Activated T-cell treated with anti-CD3 and anti-CD28 coated beads, Interleukin-2, amount 50 U/mL, for 72 hours (primary cell): ENCODE measurements around the gene LLPH. TPM values are rescaled to one million over a fixed set of nuclear protein-coding genes. Genes with fewer than 3 reads are reported as not detected.

Experiments
- ATAC-seq, 2 donors: fragments of 150-1000 bp; cut with Tn5 transposase; replicated peaks in 1 of 2; 2 replicates each; pipeline ENCODE4 v1.10.0; 2021; ENCODE audit warnings: moderate library complexity in 2 of 2, mild to moderate bottlenecking in 1 of 2
- DNase-seq, 2 donors: peaks; one replicate each; pipeline ENCODE4 v3.0.0; 2021 to 2022; ENCODE audit warnings: mixed read lengths in 1 of 2
- H3K27ac Mint-ChIP-seq: one replicate; pipeline ENCODE4 v1.8.0; 2022; ENCODE audit warnings: mild to moderate bottlenecking, moderate library complexity, mixed read lengths
- H3K27me3 Mint-ChIP-seq: one replicate; pipeline ENCODE4 v1.8.0; 2022; ENCODE audit warnings: low read depth, mixed read lengths
- H3K36me3 Mint-ChIP-seq, 2 donors: one replicate each; pipeline ENCODE4 v1.8.0; 2022; ENCODE audit warnings: mixed read lengths in 2 of 2, mild to moderate bottlenecking in 1 of 2; ENCODE audit not compliant: insufficient read depth in 2 of 2
- H3K4me1 Mint-ChIP-seq: one replicate; pipeline ENCODE4 v1.8.0; 2022; ENCODE audit warnings: low read depth, mixed read lengths
- H3K4me3 Mint-ChIP-seq, 2 donors: one replicate each; pipeline ENCODE4 v1.8.0; 2022; ENCODE audit warnings: mild to moderate bottlenecking in 2 of 2, mixed read lengths in 2 of 2, moderate library complexity in 2 of 2
- H3K9me3 Mint-ChIP-seq, 2 donors: one replicate each; pipeline ENCODE4 v1.8.0; 2022; ENCODE audit warnings: mixed read lengths in 2 of 2
- total RNA-seq, 2 donors: library from RNA; stranded (reverse); gene quantifications; one replicate each; pipeline ENCODE4 v1.2.3, GENCODE V29; 2022

Gene LLPH
- total RNA-seq, 2 donors from 2014 or later: 22.4 to 23.1 TPM

GRCh38 chr12:66132408-66132807, 1.9 kb upstream of the LLPH start:
- peaks cover 14 to 24% of the 10 kb centered on the region in 2 donors for H3K36me3 Mint-ChIP-seq
- H3K4me1 Mint-ChIP-seq: peaks cover 45% of the 10 kb centered on the region
- peak overlapping the region; percentile 40 to 98 for H3K4me3 Mint-ChIP-seq
- no peaks in the 10 kb centered on the region for H3K27me3 Mint-ChIP-seq
- H3K27ac Mint-ChIP-seq: peak overlapping the region; percentile 81
- ATAC-seq: no peak
- H3K9me3 Mint-ChIP-seq: no peaks in the 10 kb centered on the region
- DNase-seq: no peak

- H3K27me3 Mint-ChIP-seq: no peaks in the 10 kb centered on the region
- H3K36me3 Mint-ChIP-seq: peaks cover 11 to 31% of the 10 kb centered on the region in 2 donors
- H3K4me1 Mint-ChIP-seq: peaks cover 57% of the 10 kb centered on the region
- H3K9me3 Mint-ChIP-seq: no peaks in the 10 kb centered on the region
- peak overlapping the region; percentile 87 for H3K27ac Mint-ChIP-seq
- H3K4me3 Mint-ChIP-seq: peak overlapping the region; percentile 98
- ATAC-seq (peak in 1 of 2 donors; percentile 74), DNase-seq (no peak)
These were observed 628 bp upstream of the LLPH start for GRCh38 chr12:66131067-66131688.

- ATAC-seq (peak in 1 of 2 donors; percentile 5), DNase-seq (no peak)
- peaks cover 61% of the 10 kb centered on the region for H3K4me1 Mint-ChIP-seq
- H3K27ac Mint-ChIP-seq: peak overlapping the region; percentile 87
- no peaks in the 10 kb centered on the region for H3K9me3 Mint-ChIP-seq
- H3K27me3 Mint-ChIP-seq: no peaks in the 10 kb centered on the region
- peak overlapping the region; percentile 98 for H3K4me3 Mint-ChIP-seq
- H3K36me3 Mint-ChIP-seq: peaks cover 18 to 37% of the 10 kb centered on the region in 2 donors
These were observed 650 bp downstream of the LLPH start for GRCh38 chr12:66129934-66130266.

GRCh38 chr12:66127650-66128049, 2.9 kb downstream of the LLPH start:
- no peak for DNase-seq
- Mint-ChIP-seq H3K4me1 (peaks cover 58% of the 10 kb centered on the region), H3K27me3 (no peaks in the 10 kb centered on the region), H3K27ac (peak overlapping the region; percentile 73), H3K9me3 (no peaks in the 10 kb centered on the region), H3K36me3 (peaks cover 22 to 45% of the 10 kb centered on the region in 2 donors), H3K4me3 (peak overlapping the region in 1 of 2 donors; percentile 61)
- ATAC-seq: no peak

GRCh38 chr12:66120477-66120876, 10.1 kb downstream of the LLPH start:
- ATAC-seq (no peak), DNase-seq (no peak)
- no peaks in the 10 kb centered on the region for H3K27me3 Mint-ChIP-seq
- H3K36me3 Mint-ChIP-seq: peaks cover 11 to 16% of the 10 kb centered on the region in 2 donors
- H3K4me3 Mint-ChIP-seq: no peak overlapping the region
- peaks cover 15% of the 10 kb centered on the region for H3K4me1 Mint-ChIP-seq
- no peaks in the 10 kb centered on the region for H3K9me3 Mint-ChIP-seq
- no peak overlapping the region for H3K27ac Mint-ChIP-seq

GRCh38 chr12:66119870-66120241, 10.7 kb downstream of the LLPH start:
- peaks cover 8 to 12% of the 10 kb centered on the region in 2 donors for H3K36me3 Mint-ChIP-seq
- no peaks in the 10 kb centered on the region for H3K27me3 Mint-ChIP-seq
- DNase-seq (no peak), ATAC-seq (no peak)
- H3K4me1 Mint-ChIP-seq: peaks cover 11% of the 10 kb centered on the region
- H3K27ac Mint-ChIP-seq: no peak overlapping the region
- no peak overlapping the region for H3K4me3 Mint-ChIP-seq
- no peaks in the 10 kb centered on the region for H3K9me3 Mint-ChIP-seq

GRCh38 chr12:66119229-66119869, 11.2 kb downstream of the LLPH start:
- H3K4me1 Mint-ChIP-seq: peaks cover 8% of the 10 kb centered on the region
- ATAC-seq (no peak), DNase-seq (no peak)
- no peaks in the 10 kb centered on the region for H3K9me3 Mint-ChIP-seq
- no peak overlapping the region for H3K27ac Mint-ChIP-seq
- H3K36me3 Mint-ChIP-seq: peaks cover 5 to 9% of the 10 kb centered on the region in 2 donors
- H3K27me3 Mint-ChIP-seq: no peaks in the 10 kb centered on the region
- H3K4me3 Mint-ChIP-seq: no peak overlapping the region

GRCh38 chr12:66118240-66118891, 12.2 kb downstream of the LLPH start:
- no peak overlapping the region for H3K4me3 Mint-ChIP-seq
- peaks cover 14% of the 10 kb centered on the region for H3K4me1 Mint-ChIP-seq
- peaks cover 2% of the 10 kb centered on the region in 2 donors for H3K36me3 Mint-ChIP-seq
- DNase-seq (no peak), ATAC-seq (peak; percentile 62 to 84)
- H3K9me3 Mint-ChIP-seq: no peaks in the 10 kb centered on the region
- no peak overlapping the region for H3K27ac Mint-ChIP-seq
- no peaks in the 10 kb centered on the region for H3K27me3 Mint-ChIP-seq

- ATAC-seq: no peak
- Mint-ChIP-seq H3K9me3 (no peaks in the 10 kb centered on the region), H3K27me3 (no peaks in the 10 kb centered on the region), H3K36me3 (peaks cover 2% of the 10 kb centered on the region in 2 donors), H3K4me1 (peaks cover 14% of the 10 kb centered on the region), H3K27ac (no peak overlapping the region), H3K4me3 (no peak overlapping the region)
- no peak for DNase-seq
These were observed 13.3 kb downstream of the LLPH start for GRCh38 chr12:66117242-66117641.

GRCh38 chr12:66115071-66115600, 15.4 kb downstream of the LLPH start:
- Mint-ChIP-seq H3K27ac (no peak overlapping the region), H3K4me1 (peaks cover 12% of the 10 kb centered on the region), H3K27me3 (no peaks in the 10 kb centered on the region), H3K4me3 (no peak overlapping the region), H3K9me3 (no peaks in the 10 kb centered on the region), H3K36me3 (peaks cover under 1 to 2% of the 10 kb centered on the region in 2 donors)
- DNase-seq (no peak), ATAC-seq (no peak)

- Mint-ChIP-seq H3K9me3 (no peaks in the 10 kb centered on the region), H3K4me1 (peaks cover 6% of the 10 kb centered on the region), H3K36me3 (no peaks in the 10 kb centered on the region), H3K4me3 (no peak overlapping the region), H3K27ac (no peak overlapping the region), H3K27me3 (no peaks in the 10 kb centered on the region)
- ATAC-seq: no peak
- DNase-seq: no peak
These were observed 17.1 kb downstream of the LLPH start for GRCh38 chr12:66113471-66113870.

GRCh38 chr12:66111605-66112004, 18.9 kb downstream of the LLPH start:
- Mint-ChIP-seq H3K27me3 (no peaks in the 10 kb centered on the region), H3K36me3 (no peaks in the 10 kb centered on the region), H3K27ac (no peak overlapping the region), H3K4me1 (peaks cover 6% of the 10 kb centered on the region), H3K9me3 (no peaks in the 10 kb centered on the region), H3K4me3 (no peak overlapping the region)
- no peak for DNase-seq
- ATAC-seq: no peak

- H3K36me3 Mint-ChIP-seq: no peaks in the 10 kb centered on the region
- H3K9me3 Mint-ChIP-seq: no peaks in the 10 kb centered on the region
- no peak overlapping the region for H3K27ac Mint-ChIP-seq
- ATAC-seq (no peak), DNase-seq (no peak)
- no peak overlapping the region for H3K4me3 Mint-ChIP-seq
- H3K4me1 Mint-ChIP-seq: peaks cover 4% of the 10 kb centered on the region
- H3K27me3 Mint-ChIP-seq: peaks cover 6% of the 10 kb centered on the region
These were observed 21.5 kb downstream of the LLPH start for GRCh38 chr12:66109056-66109455.
